GM13976 (cell line): ENCODE data around the gene D2HGDH.

ENCODE experiments used
- DNase-seq: peaks from one replicate; pipeline ENCODE4 v3.0.0; 2012; ENCODE audit warnings: low spot score
- CTCF ChIP-seq: IDR thresholded peaks from 2 replicates; pipeline ENCODE4 v1.5.1; 2012; ENCODE audit warnings: borderline replicate concordance, mild to moderate bottlenecking; ENCODE audit not compliant: insufficient read depth; ENCODE audit errors: extremely low read depth, missing control alignments, control extremely low read depth
- in situ Hi-C: fragments of 300-500 bp; cut with MboI; formaldehyde crosslinking; loops from one replicate; pipeline ENCODE4 v1.12.0; 2022; ENCODE audit warnings: low sequenced_read_pairs, mixed read lengths, inconsistent platforms; ENCODE audit not compliant: unreplicated experiment

The D2HGDH gene

DNA sequence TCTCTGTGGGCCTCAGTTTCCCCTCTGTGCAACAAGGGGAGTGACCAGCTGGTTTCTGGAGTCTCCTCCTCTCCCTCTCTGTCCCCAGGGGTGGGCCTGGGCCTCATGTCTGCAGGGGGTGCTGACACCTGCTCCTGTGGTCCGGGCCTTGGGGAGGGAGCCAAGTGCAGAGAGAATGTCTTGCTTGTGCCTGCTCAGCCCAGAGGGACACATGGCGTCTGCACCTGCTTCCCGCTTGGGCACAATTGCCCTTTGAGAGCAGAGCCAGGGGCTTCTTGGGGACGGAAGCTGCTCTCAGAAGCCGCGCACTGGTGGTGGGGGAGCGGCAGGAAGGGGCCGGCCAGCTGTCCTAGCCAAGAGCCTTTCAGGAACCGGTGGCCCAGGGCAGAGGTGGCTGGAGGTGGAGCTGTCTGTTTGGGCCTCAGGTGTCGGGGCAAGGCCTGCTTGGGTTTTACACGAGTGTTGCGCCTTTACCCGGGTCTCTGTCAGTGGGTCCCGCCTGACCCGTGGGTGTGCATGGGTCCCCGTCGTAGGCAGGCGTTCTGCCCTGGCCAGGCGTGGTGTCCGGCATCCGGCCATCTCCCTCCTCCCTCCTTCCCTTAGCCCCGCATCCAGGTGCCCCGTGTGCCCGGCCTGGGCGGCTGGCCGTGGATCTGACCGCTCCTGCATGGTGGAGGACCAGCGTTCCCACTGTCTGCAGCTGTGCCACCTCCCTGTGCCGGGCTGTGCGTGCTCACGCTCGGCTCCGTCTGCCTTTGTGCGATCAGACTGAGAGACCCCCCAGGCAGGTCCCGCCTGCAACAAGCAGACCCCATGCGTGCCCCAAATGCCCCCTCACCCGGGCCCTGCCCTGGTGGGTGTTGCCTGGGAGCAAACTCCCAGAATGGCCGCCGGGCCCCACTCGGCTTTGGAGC lies 78.6 kb downstream of the D2HGDH start:
- in situ Hi-C loops = no loop called here
- no peak for TF ChIP-seq CTCF
- DNase-seq = peak; percentile 39

GRCh38 chr2:241813644-241814392 lies 79.4 kb downstream of the D2HGDH start:
- in situ Hi-C loops = no loop called here
- DNase-seq = peak; percentile 67

GRCh38 chr2:241814393-241814642 lies 79.9 kb downstream of the D2HGDH start:
- no peak for TF ChIP-seq CTCF
- in situ Hi-C loops = no loop called here
- DNase-seq = no peak

More at GRCh38 chr2:241813644-241814392, 79.4 kb downstream of the D2HGDH start:
- no peak for TF ChIP-seq CTCF

GRCh38 chr2:241814643-241815476 lies 80.4 kb downstream of the D2HGDH start:
- in situ Hi-C loops = no loop called here

DNA sequence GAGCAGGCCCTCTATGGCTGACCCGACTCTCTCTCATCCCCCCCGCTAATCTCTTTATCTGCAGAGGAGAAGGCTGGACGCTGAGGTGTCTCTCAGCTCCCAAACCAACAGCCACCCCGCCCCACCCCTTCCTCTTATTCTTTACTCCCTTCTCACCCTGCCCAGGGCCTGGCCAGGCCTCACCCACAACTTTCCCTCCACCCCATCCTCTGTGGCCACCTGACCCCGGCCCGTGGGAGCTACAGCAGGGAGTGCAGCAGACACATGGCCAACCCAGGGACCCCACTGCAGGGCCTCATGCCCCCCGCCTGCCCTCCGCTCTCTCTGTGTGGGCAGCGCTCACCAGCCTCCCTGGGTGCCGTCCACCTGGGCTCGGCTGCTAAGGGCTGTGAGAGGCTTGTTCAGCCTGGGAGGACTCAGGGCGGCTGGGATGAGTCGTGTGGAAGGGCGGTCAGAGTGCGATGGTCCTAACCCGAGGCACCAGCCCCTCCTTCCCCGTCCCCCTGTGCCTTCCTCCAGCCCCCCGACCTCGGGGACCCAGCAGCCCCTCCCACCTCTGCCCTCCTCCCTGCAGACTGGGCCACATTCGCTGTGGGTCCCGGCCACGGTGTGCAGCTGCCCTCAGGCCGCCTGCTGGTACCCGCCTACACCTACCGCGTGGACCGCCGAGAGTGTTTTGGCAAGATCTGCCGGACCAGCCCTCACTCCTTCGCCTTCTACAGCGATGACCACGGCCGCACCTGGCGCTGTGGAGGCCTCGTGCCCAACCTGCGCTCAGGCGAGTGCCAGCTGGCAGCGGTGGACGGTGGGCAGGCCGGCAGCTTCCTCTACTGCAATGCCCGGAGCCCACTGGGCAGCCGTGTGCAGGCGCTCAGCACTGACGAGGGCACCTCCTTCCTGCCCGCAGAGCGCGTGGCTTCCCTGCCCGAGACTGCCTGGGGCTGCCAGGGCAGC lies 81.3 kb downstream of the D2HGDH start:
- no peak for TF ChIP-seq CTCF
- in situ Hi-C loops = no loop called here
- peak; percentile 35 for DNase-seq

More at GRCh38 chr2:241814643-241815476, 80.4 kb downstream of the D2HGDH start:
- peak; percentile 25 for DNase-seq
- no peak for TF ChIP-seq CTCF
